ENCODE data around the gene GORASP2. TPM values are rescaled to one million over a fixed set of nuclear protein-coding genes. Genes with fewer than 3 reads are reported as not detected.

GORASP2 gene
- total and polyA plus RNA-seq, 2 experiments from 2014 or later, result 44.5 to 45.2 TPM

- Histone ChIP-seq H3K36me3 (ENCODE audit: insufficient read depth) (peaks cover 16% of the 10 kb centered on the region; the same call in 1 of the 2 replicates), H3F3A (replicated peaks; ENCODE audit: low read depth) (no peaks in the 10 kb centered on the region), H4K20me1 (replicated peaks; ENCODE audit: insufficient read depth) (no peaks in the 10 kb centered on the region; the same call in 1 of the 2 replicates), H3K9me2 (ENCODE audit: insufficient read depth) (no peaks in the 10 kb centered on the region), H2AFZ (no peak overlapping the region), H3K4me2 (no peak overlapping the region), H3K79me2 (replicated peaks; ENCODE audit: insufficient read depth) (no peaks in the 10 kb centered on the region), H3K4me1 (ENCODE audit: insufficient read depth) (no peaks in the 10 kb centered on the region), H3K4me3 (no peak overlapping the region), H3K27ac (ENCODE audit: low read depth) (peak overlapping the region; percentile 7; the same call in 1 of the 2 replicates), H3K27me3 (ENCODE audit: insufficient read depth) (no peaks in the 10 kb centered on the region)
- no peak for DNase-seq (ENCODE audit: low spot score)
- H3K36me3 Mint-ChIP-seq (ENCODE audit: low read depth), result peaks cover 61% of the 10 kb centered on the region
- TF ChIP-seq, protein P1, sequence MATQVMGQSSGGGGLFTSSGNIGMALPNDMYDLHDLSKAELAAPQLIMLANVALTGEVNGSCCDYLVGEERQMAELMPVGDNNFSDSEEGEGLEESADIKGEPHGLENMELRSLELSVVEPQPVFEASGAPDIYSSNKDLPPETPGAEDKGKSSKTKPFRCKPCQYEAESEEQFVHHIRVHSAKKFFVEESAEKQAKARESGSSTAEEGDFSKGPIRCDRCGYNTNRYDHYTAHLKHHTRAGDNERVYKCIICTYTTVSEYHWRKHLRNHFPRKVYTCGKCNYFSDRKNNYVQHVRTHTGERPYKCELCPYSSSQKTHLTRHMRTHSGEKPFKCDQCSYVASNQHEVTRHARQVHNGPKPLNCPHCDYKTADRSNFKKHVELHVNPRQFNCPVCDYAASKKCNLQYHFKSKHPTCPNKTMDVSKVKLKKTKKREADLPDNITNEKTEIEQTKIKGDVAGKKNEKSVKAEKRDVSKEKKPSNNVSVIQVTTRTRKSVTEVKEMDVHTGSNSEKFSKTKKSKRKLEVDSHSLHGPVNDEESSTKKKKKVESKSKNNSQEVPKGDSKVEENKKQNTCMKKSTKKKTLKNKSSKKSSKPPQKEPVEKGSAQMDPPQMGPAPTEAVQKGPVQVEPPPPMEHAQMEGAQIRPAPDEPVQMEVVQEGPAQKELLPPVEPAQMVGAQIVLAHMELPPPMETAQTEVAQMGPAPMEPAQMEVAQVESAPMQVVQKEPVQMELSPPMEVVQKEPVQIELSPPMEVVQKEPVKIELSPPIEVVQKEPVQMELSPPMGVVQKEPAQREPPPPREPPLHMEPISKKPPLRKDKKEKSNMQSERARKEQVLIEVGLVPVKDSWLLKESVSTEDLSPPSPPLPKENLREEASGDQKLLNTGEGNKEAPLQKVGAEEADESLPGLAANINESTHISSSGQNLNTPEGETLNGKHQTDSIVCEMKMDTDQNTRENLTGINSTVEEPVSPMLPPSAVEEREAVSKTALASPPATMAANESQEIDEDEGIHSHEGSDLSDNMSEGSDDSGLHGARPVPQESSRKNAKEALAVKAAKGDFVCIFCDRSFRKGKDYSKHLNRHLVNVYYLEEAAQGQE (IDR thresholded peaks at IDR 0.05; ENCODE audit: unreplicated experiment), result peak; percentile 21
- TF ChIP-seq, protein P2, sequence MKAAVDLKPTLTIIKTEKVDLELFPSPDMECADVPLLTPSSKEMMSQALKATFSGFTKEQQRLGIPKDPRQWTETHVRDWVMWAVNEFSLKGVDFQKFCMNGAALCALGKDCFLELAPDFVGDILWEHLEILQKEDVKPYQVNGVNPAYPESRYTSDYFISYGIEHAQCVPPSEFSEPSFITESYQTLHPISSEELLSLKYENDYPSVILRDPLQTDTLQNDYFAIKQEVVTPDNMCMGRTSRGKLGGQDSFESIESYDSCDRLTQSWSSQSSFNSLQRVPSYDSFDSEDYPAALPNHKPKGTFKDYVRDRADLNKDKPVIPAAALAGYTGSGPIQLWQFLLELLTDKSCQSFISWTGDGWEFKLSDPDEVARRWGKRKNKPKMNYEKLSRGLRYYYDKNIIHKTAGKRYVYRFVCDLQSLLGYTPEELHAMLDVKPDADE (IDR thresholded peaks at IDR 0.05), result no peak
- no peak for ATAC-seq
- H3K9me3 Mint-ChIP-seq, result no peaks in the 10 kb centered on the region
- H3K27me3 Mint-ChIP-seq (ENCODE audit: insufficient read depth, low read depth, poor library complexity), result no peaks in the 10 kb centered on the region
- H3K27ac Mint-ChIP-seq, result 0 out of 2 replicates have a peak overlapping the region, but pooled peaks have one; percentile 12
- no peak overlapping the region for H3K4me3 Mint-ChIP-seq
- peaks cover 3% of the 10 kb centered on the region; the same call in 2 of the 3 replicates for H3K4me1 Mint-ChIP-seq
Observed at GRCh38 chr2:170996316-170996715, 67.3 kb downstream of the GORASP2 start.

GRCh38 chr2:170997893-170998597, 69.0 kb downstream of the GORASP2 start:
- Histone ChIP-seq H3F3A (replicated peaks; ENCODE audit: low read depth) (no peaks in the 10 kb centered on the region), H4K20me1 (replicated peaks; ENCODE audit: insufficient read depth) (no peaks in the 10 kb centered on the region; the same call in 1 of the 2 replicates), H3K4me3 (no peak overlapping the region), H3K27ac (ENCODE audit: low read depth) (no peak overlapping the region), H3K9me2 (ENCODE audit: insufficient read depth) (no peaks in the 10 kb centered on the region), H3K4me2 (no peak overlapping the region), H3K36me3 (ENCODE audit: insufficient read depth) (peaks cover 13% of the 10 kb centered on the region; the same call in 1 of the 2 replicates), H3K79me2 (replicated peaks; ENCODE audit: insufficient read depth) (no peaks in the 10 kb centered on the region), H3K27me3 (ENCODE audit: insufficient read depth) (no peaks in the 10 kb centered on the region), H2AFZ (no peak overlapping the region), H3K4me1 (ENCODE audit: insufficient read depth) (no peaks in the 10 kb centered on the region)
- Mint-ChIP-seq H3K4me1 (peaks cover 3% of the 10 kb centered on the region; the same call in 2 of the 3 replicates), H3K36me3 (ENCODE audit: low read depth) (peaks cover 64% of the 10 kb centered on the region), H3K9me3 (no peaks in the 10 kb centered on the region), H3K4me3 (no peak overlapping the region), H3K27me3 (ENCODE audit: insufficient read depth, low read depth, poor library complexity) (peaks cover 6% of the 10 kb centered on the region), H3K27ac (no peak overlapping the region)
- DNase-seq (ENCODE audit: low spot score) (no peak), ATAC-seq (no peak)
- TF ChIP-seq JUNB (IDR thresholded peaks at IDR 0.05; ENCODE audit: unreplicated experiment), result no peak
- no peak for TF ChIP-seq ZNF331 (CRISPR knock-in tag; IDR thresholded peaks at IDR 0.05; ENCODE audit: low read depth)
- TF ChIP-seq, protein P2 (IDR thresholded peaks at IDR 0.05), result no peak
- TF ChIP-seq CREB1 (CRISPR knock-in tag; IDR thresholded peaks at IDR 0.05; ENCODE audit: low read depth), result no peak
- TF ChIP-seq EZH2phosphoT487 (IDR thresholded peaks at IDR 0.05; ENCODE audit: unreplicated experiment), result no peak
- TF ChIP-seq, protein P1 (IDR thresholded peaks at IDR 0.05; ENCODE audit: unreplicated experiment), result no peak
- TF ChIP-seq EZH2 (IDR thresholded peaks at IDR 0.05; ENCODE audit: low read depth, unreplicated experiment), result no peak
- TF ChIP-seq CTCF (conservative IDR thresholded peaks at IDR 0.05; ENCODE audit: low read depth in 2 of 2), result no peak
